NCI-H1417 treated with DMSO at 0.1 percent for 48 hours (cell line): ENCODE results near the gene AQP6.

Experiments used
- DNase-seq: peaks from one replicate; lab custom pipeline; 2025; lab: John Stamatoyannopoulos, UW

Gene AQP6

GRCh38 chr12:49942921-49943624 is 29.7 kb upstream of the AQP6 start:
- DNase-seq, result no peak

- no peak for DNase-seq
Measured at GRCh38 chr12:49943625-49943960, 29.2 kb upstream of the AQP6 start.

- DNase-seq, result no peak
Measured at GRCh38 chr12:49944046-49944445, 28.7 kb upstream of the AQP6 start.

- no peak for DNase-seq
Measured at GRCh38 chr12:49944718-49945117, 28.0 kb upstream of the AQP6 start.

- DNase-seq, result no peak
Measured at GRCh38 chr12:49945394-49946080, 27.2 kb upstream of the AQP6 start.

GRCh38 chr12:49946086-49946485 is 26.7 kb upstream of the AQP6 start:
- DNase-seq, result no peak

GRCh38 chr12:49946497-49946896 is 26.2 kb upstream of the AQP6 start:
- DNase-seq, result no peak

- DNase-seq, result no peak
Measured at GRCh38 chr12:49947593-49948226, 25.0 kb upstream of the AQP6 start.

GRCh38 chr12:49948866-49949845 is 23.6 kb upstream of the AQP6 start:
- no peak for DNase-seq

GRCh38 chr12:49949866-49950265 is 22.9 kb upstream of the AQP6 start:
- no peak for DNase-seq

- no peak for DNase-seq
Measured at GRCh38 chr12:49950273-49951251, 22.2 kb upstream of the AQP6 start, which contains the start of gene AQP2. TSS of gene AQP2 (plus strand) at chr12:49950737. CDS start at chr12:49950831, 94 bp downstream.

GRCh38 chr12:49951411-49952240 is 21.1 kb upstream of the AQP6 start:
- DNase-seq, result no peak

GRCh38 chr12:49952391-49953055 is 20.2 kb upstream of the AQP6 start:
- no peak for DNase-seq

GRCh38 chr12:49953151-49953550 is 19.6 kb upstream of the AQP6 start:
- no peak for DNase-seq

GRCh38 chr12:49953961-49954846 is 18.5 kb upstream of the AQP6 start:
- no peak for DNase-seq

- DNase-seq, result no peak
Measured at GRCh38 chr12:49954863-49955830, 17.6 kb upstream of the AQP6 start.
